ENCODE measurements around the gene BTBD10. TPM values are rescaled to one million over a fixed set of nuclear protein-coding genes. Genes with fewer than 3 reads are reported as not detected.

BTBD10 gene
- total and polyA plus RNA-seq, 4 donors: 3.7 to 12.7 (median 8.8) TPM

GRCh38 chr11:13503393-13503792 lies 40.4 kb upstream of the BTBD10 start:
- 90% methylated on average over 1 of the region's 1 CpG for WGBS
- Histone ChIP-seq H3K27ac (ENCODE audit: low read depth in 1 of 2, low read length in 2 of 2) (no peak overlapping the region), H3K9me3 (ENCODE audit: control insufficient read depth in 4 of 4, low read length in 3 of 4) (no peaks in the 10 kb centered on the region), H3K36me3 (ENCODE audit: control insufficient read depth in 4 of 4, insufficient read depth in 3 of 4, low read depth in 1 of 4, low read length in 3 of 4) (no peaks in the 10 kb centered on the region), H3K9ac (ENCODE audit: low read depth in 1 of 2, low read length in 2 of 2) (no peak overlapping the region), H3K4me3 (ENCODE audit: low read depth in 1 of 3, low read length in 3 of 3) (no peak overlapping the region), H3K4me1 (ENCODE audit: control insufficient read depth in 4 of 4, insufficient read depth in 4 of 4, low read length in 3 of 4) (no peaks in the 10 kb centered on the region), H3K27me3 (ENCODE audit: control insufficient read depth in 4 of 4, insufficient read depth in 4 of 4, low read length in 3 of 4) (no peaks in the 10 kb centered on the region)
- no peak for DNase-seq (ENCODE audit: low spot score)
- TF ChIP-seq JUND (IDR thresholded peaks at IDR 0.05) (no peak), GABPA (IDR thresholded peaks at IDR 0.05 in 1 of 2, conservative IDR thresholded peaks at IDR 0.05 in 1 of 2) (no peak), HNF4A (conservative IDR thresholded peaks at IDR 0.05) (no peak), SP1 (IDR thresholded peaks at IDR 0.05) (no peak), FOXA2 (IDR thresholded peaks at IDR 0.05) (no peak), YY1 (IDR thresholded peaks at IDR 0.05) (no peak), EGR1 (IDR thresholded peaks at IDR 0.05; ENCODE audit: low read depth in 2 of 2) (no peak), RAD21 (IDR thresholded peaks at IDR 0.05) (no peak), HNF4G (IDR thresholded peaks at IDR 0.05) (no peak), ZBTB33 (IDR thresholded peaks at IDR 0.05) (no peak), TAF1 (conservative IDR thresholded peaks at IDR 0.05) (no peak), MAX (IDR thresholded peaks at IDR 0.05) (no peak)
- TF ChIP-seq, protein P1, sequence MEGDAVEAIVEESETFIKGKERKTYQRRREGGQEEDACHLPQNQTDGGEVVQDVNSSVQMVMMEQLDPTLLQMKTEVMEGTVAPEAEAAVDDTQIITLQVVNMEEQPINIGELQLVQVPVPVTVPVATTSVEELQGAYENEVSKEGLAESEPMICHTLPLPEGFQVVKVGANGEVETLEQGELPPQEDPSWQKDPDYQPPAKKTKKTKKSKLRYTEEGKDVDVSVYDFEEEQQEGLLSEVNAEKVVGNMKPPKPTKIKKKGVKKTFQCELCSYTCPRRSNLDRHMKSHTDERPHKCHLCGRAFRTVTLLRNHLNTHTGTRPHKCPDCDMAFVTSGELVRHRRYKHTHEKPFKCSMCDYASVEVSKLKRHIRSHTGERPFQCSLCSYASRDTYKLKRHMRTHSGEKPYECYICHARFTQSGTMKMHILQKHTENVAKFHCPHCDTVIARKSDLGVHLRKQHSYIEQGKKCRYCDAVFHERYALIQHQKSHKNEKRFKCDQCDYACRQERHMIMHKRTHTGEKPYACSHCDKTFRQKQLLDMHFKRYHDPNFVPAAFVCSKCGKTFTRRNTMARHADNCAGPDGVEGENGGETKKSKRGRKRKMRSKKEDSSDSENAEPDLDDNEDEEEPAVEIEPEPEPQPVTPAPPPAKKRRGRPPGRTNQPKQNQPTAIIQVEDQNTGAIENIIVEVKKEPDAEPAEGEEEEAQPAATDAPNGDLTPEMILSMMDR (IDR thresholded peaks at IDR 0.05; ENCODE audit: low read depth, low read length, missing input control): no peak

DNA sequence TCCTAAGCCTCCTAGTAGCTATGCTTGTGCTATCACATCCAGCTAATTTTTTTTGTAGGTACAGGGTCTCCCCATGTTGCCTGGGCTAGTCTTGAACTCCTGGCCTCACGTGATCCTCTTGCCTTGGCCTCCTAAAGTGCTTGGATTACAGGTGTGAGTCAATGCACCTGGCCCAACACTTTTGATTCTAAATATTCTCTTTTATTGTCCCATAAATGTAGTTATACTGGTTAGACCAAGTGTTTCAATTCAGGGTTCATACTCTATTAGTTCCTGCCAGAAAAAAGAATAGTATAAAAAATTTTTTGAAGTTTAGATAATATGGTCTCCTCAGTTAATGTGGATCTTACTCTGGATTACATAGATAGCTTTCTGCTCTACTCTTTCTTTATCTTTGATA lies 39.5 kb upstream of the BTBD10 start:
- Histone ChIP-seq H3K27ac (ENCODE audit: low read depth in 1 of 2, low read length in 2 of 2) (no peak overlapping the region), H3K9me3 (ENCODE audit: control insufficient read depth in 4 of 4, low read length in 3 of 4) (no peaks in the 10 kb centered on the region), H3K4me3 (ENCODE audit: low read depth in 1 of 3, low read length in 3 of 3) (no peak overlapping the region), H3K36me3 (ENCODE audit: control insufficient read depth in 4 of 4, insufficient read depth in 3 of 4, low read depth in 1 of 4, low read length in 3 of 4) (no peaks in the 10 kb centered on the region), H3K27me3 (ENCODE audit: control insufficient read depth in 4 of 4, insufficient read depth in 4 of 4, low read length in 3 of 4) (no peaks in the 10 kb centered on the region), H3K9ac (ENCODE audit: low read depth in 1 of 2, low read length in 2 of 2) (no peak overlapping the region), H3K4me1 (ENCODE audit: control insufficient read depth in 4 of 4, insufficient read depth in 4 of 4, low read length in 3 of 4) (no peaks in the 10 kb centered on the region)
- no peak for TF ChIP-seq GABPA (IDR thresholded peaks at IDR 0.05 in 1 of 2, conservative IDR thresholded peaks at IDR 0.05 in 1 of 2)
- TF ChIP-seq EGR1 (IDR thresholded peaks at IDR 0.05; ENCODE audit: low read depth in 2 of 2): no peak
- TF ChIP-seq FOXA1 (IDR thresholded peaks at IDR 0.05): no peak
- TF ChIP-seq MAX (IDR thresholded peaks at IDR 0.05): no peak
- TF ChIP-seq TAF1 (conservative IDR thresholded peaks at IDR 0.05): no peak
- TF ChIP-seq RXRA (IDR thresholded peaks at IDR 0.05): no peak
- no peak for TF ChIP-seq YY1 (IDR thresholded peaks at IDR 0.05)
- no peak for TF ChIP-seq ZBTB33 (IDR thresholded peaks at IDR 0.05)
- TF ChIP-seq NR2F2 (IDR thresholded peaks at IDR 0.05): no peak
- TF ChIP-seq FOXA2 (IDR thresholded peaks at IDR 0.05): no peak
- no peak for TF ChIP-seq HNF4A (conservative IDR thresholded peaks at IDR 0.05)
- TF ChIP-seq REST (IDR thresholded peaks at IDR 0.05): no peak
- TF ChIP-seq HNF4G (IDR thresholded peaks at IDR 0.05): no peak
- no peak for TF ChIP-seq SP1 (IDR thresholded peaks at IDR 0.05)
- no peak for TF ChIP-seq JUND (IDR thresholded peaks at IDR 0.05)
- TF ChIP-seq, protein P2, sequence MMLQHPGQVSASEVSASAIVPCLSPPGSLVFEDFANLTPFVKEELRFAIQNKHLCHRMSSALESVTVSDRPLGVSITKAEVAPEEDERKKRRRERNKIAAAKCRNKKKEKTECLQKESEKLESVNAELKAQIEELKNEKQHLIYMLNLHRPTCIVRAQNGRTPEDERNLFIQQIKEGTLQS (IDR thresholded peaks at IDR 0.05): no peak
- no peak for DNase-seq (ENCODE audit: low spot score)
- WGBS: 74% methylated on average over 1 of the region's 1 CpG
